Stimulated activated naive B cell treated with anti-CD40 and anti-IgM and Interleukin-4, amounts not matched to agents 10 μg/mL and 1 μg/mL and 100 μg/mL, for 72 hours (primary cell): ENCODE results near the gene TULP1.

Experiments
- ATAC-seq, 2 donors: fragments of 150-1000 bp; cut with Tn5 transposase; replicated peaks; 2 replicates each; pipeline ENCODE4 v1.10.0; 2021; ENCODE audit warnings: moderate library complexity in 1 of 2
- DNase-seq: peaks from one replicate; pipeline ENCODE4 v3.0.0; 2021
- H3K27ac Mint-ChIP-seq: one replicate; pipeline ENCODE4 v1.8.0; 2022; ENCODE audit warnings: mild to moderate bottlenecking, mixed read lengths
- H3K27me3 Mint-ChIP-seq, 2 donors: one replicate each; pipeline ENCODE4 v1.8.0; 2022; ENCODE audit warnings: mixed read lengths in 2 of 2
- H3K36me3 Mint-ChIP-seq, 2 donors: one replicate each; pipeline ENCODE4 v1.8.0; 2022; ENCODE audit warnings: mixed read lengths in 2 of 2, mild to moderate bottlenecking in 1 of 2
- H3K4me1 Mint-ChIP-seq, 2 donors: one replicate each; pipeline ENCODE4 v1.8.0; 2022; ENCODE audit warnings: mixed read lengths in 2 of 2, mild to moderate bottlenecking in 1 of 2
- H3K4me3 Mint-ChIP-seq, 2 donors: one replicate each; pipeline ENCODE4 v1.8.0; 2022; ENCODE audit warnings: mild to moderate bottlenecking in 2 of 2, mixed read lengths in 2 of 2, moderate library complexity in 1 of 2
- H3K9me3 Mint-ChIP-seq, 2 donors: one replicate each; pipeline ENCODE4 v1.8.0; 2022; ENCODE audit warnings: mixed read lengths in 2 of 2, mild to moderate bottlenecking in 1 of 2

TULP1 gene

DNA sequence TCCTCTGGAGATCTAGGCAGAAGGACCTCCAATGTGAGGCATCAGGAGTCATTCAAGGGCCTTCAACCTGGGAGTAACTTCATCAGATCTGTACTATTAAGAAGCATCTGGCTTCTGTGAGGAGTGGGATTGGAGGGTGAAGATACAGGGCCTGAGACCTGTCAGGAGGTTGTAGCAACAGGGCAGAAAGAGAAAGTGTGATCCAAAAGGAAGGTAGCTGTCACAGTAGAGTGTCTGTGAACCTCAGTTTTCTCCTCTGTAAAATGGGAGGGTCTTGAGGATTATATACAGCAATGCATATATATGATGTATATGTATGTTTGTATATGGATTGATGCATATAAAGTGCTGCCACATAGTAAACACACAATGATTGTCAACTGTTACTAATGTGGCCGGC lies 47.0 kb downstream of the TULP1 start:
- Mint-ChIP-seq H3K4me3 (no peak overlapping the region), H3K4me1 (peaks cover 17 to 32% of the 10 kb centered on the region in 2 donors), H3K36me3 (peaks cover 42 to 58% of the 10 kb centered on the region in 2 donors), H3K9me3 (no peaks in the 10 kb centered on the region), H3K27ac (no peak overlapping the region), H3K27me3 (no peaks in the 10 kb centered on the region)
- no peak for DNase-seq
- ATAC-seq, result no peak

DNA sequence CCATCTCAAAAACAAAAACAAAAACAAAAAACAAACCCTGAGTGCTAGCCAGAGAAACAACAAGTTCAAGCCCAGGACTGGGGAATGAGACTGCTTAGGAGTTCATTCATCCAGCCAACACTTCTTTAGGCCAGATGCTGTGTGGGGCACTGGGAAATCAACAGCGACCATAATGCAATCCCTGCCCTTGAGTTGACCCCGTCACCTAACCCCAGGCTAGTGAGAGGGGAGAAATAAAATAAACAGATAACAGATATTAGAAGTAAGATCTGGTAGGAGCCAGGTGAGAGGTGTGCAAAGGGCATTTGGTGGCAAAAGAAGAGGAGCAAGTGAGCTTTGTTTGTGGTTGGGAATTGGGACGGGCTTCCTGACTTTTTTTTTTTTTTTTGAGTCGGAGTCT lies 49.4 kb downstream of the TULP1 start:
- Mint-ChIP-seq H3K9me3 (no peaks in the 10 kb centered on the region), H3K27ac (no peak overlapping the region), H3K4me3 (no peak overlapping the region), H3K36me3 (peaks cover 30 to 51% of the 10 kb centered on the region in 2 donors), H3K27me3 (no peaks in the 10 kb centered on the region), H3K4me1 (peaks cover 9 to 15% of the 10 kb centered on the region in 2 donors)
- DNase-seq (no peak), ATAC-seq (no peak)

DNA sequence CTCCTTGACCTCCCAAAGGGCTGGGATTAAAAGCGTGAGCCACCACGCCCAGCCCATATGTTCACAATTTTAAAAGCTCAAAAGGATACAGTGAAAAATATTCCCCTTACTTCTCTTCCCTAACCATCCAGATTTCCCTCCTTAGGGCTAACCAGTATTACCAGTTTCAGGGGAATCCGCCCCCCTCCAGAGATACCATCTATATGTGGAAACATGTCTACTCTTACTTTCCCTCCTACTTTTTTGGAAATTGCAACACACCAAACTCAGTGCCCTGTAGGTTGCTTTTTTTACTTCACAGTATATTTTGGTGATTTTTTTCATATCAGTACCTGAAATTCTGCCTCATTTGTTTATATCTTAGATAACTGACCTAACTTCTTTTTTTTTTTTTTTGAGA lies 51.4 kb downstream of the TULP1 start:
- ATAC-seq (no peak), DNase-seq (no peak)
- H3K9me3 Mint-ChIP-seq, result no peaks in the 10 kb centered on the region
- H3K27me3 Mint-ChIP-seq, result no peaks in the 10 kb centered on the region
- no peak overlapping the region for H3K27ac Mint-ChIP-seq
- H3K4me3 Mint-ChIP-seq, result no peak overlapping the region
- peaks cover 11 to 13% of the 10 kb centered on the region in 2 donors for H3K4me1 Mint-ChIP-seq
- H3K36me3 Mint-ChIP-seq, result peaks cover 29 to 53% of the 10 kb centered on the region in 2 donors

DNA sequence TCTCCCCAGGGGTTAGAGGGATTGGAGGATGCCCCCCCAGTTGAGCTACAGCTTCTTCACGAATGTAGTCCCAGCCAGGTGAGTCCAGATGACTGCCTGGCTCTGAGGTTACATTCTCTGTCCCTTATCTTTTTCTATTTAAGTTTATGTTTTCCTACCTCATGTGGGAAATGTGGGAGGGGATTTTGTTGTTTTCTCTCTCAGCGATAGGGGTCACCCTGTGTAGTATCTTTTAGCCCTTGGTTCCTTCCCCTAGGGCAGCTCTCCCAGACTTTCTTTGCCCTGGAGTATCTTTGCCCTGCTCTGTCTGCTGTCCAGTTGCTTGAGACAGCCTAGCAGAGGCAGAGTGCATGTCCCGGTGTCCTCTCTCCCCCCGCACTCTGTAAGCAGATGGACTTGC lies 54.8 kb downstream of the TULP1 start:
- H3K4me3 Mint-ChIP-seq, result no peak overlapping the region
- no peaks in the 10 kb centered on the region for H3K9me3 Mint-ChIP-seq
- H3K27ac Mint-ChIP-seq, result no peak overlapping the region
- peaks cover 30 to 53% of the 10 kb centered on the region in 2 donors for H3K36me3 Mint-ChIP-seq
- DNase-seq (no peak), ATAC-seq (no peak)
- no peaks in the 10 kb centered on the region for H3K27me3 Mint-ChIP-seq
- peaks cover 14 to 30% of the 10 kb centered on the region in 2 donors for H3K4me1 Mint-ChIP-seq

DNA sequence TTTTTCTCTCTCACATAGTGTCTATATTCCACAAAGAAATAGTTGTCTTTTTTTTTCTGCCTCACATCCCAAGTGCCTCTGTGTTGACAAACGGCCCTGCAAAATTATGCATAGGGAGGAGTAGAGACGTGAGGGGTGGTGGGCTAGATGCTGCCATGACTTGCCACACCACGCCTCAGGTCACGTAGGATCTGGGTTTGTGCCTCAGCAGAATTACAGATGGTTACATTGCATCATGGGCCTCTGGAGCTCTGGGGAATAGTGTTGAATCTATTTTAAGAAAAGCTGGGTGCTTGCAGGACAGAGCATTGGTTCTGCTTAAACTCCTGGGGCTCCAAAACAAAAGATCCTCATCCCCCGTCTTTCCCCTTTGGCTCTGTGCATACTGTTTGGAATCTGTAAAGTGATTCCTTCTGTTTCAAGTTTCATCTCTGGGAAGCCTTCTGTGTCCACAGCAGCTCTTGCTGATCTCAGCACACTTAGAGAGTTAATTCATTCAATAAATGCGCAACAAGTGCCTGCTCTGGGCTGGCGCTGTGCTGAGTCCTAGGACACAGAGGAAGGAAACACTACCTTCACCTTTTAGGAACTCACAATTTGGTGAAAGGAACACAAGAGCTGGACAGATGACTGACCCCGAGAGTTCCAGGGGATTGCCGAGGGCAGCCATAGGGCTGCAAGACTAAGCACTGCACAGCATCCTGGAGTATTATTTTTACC lies 58.1 kb downstream of the TULP1 start:
- Mint-ChIP-seq H3K4me3 (peak overlapping the region in 1 of 2 donors; percentile 26), H3K4me1 (peaks cover 21 to 48% of the 10 kb centered on the region in 2 donors), H3K27me3 (no peaks in the 10 kb centered on the region), H3K9me3 (no peaks in the 10 kb centered on the region), H3K27ac (no peak overlapping the region), H3K36me3 (peaks cover 19 to 35% of the 10 kb centered on the region in 2 donors)
- DNase-seq (no peak), ATAC-seq (no peak)

DNA sequence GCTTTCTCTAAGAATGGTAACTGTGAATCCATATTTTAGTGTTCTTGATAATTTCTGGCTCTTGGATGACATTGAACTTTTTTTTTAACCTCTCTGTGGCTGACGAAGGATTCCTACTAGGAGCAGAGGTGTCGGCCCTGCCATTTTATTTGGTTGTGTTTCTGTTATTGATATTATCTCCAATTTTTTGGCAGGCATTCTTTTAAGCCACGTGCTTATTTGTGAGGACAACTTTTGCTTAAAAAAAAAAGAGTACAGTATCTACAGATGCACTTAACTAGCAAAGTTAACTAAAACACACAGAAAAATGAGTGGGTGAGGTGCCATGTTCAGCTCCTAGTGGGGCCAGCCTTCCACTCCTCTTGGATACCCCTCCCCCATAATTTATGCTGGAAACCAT lies 59.5 kb downstream of the TULP1 start:
- no peak for DNase-seq
- Mint-ChIP-seq H3K9me3 (no peaks in the 10 kb centered on the region), H3K36me3 (peaks cover 13 to 27% of the 10 kb centered on the region in 2 donors), H3K27ac (no peak overlapping the region), H3K27me3 (no peaks in the 10 kb centered on the region), H3K4me3 (peak overlapping the region; percentile 80 to 90), H3K4me1 (peaks cover 18 to 52% of the 10 kb centered on the region in 2 donors)
- no peak for ATAC-seq

DNA sequence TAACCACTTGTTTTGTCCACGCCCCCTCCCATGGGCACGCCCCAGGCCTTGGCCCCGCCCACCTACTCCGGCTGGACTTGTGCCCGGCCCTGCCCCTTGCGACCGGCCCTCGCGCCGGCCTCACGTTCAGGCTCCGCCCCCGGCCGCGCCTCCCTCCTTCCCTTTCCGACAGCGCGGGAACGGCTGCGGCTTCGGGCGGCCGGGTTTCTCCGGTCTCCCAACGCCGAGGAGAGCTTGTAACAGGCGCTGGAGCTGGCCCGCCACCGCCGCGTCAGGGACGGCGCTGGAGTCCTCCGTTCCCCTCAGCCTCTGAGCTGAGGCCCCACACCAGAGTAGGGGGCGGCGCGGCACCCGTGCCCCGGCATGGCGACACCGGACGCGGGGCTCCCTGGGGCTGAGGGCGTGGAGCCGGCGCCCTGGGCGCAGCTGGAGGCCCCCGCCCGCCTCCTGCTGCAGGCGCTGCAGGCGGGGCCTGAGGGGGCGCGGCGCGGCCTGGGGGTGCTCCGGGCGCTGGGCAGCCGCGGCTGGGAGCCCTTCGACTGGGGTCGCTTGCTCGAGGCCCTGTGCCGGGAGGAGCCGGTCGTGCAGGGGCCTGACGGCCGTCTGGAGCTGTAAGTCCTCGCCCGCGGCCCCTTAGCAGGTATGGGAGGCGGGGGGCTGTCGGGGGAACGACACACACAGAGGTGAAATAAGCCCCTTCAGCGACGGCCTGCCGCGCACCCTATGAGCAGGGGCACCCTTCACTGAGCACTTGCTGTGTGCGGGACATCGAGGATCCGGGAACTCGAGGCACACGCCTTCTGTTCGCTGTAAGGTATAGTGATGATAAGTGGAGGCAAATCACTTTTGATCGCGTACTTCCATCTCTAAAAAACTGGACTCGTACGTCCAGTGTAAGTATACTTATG lies 60.3 kb downstream of the TULP1 start, which contains the start of gene FANCE:
FANCE (plus strand) TSS at position 156 of the 908 bp plus-strand sequence; CDS start at position 364, 208 bp downstream.
- Mint-ChIP-seq H3K27me3 (no peaks in the 10 kb centered on the region), H3K4me1 (peaks cover 14 to 44% of the 10 kb centered on the region in 2 donors), H3K36me3 (peaks cover 10 to 19% of the 10 kb centered on the region in 2 donors), H3K9me3 (no peaks in the 10 kb centered on the region), H3K27ac (peak within 1 kb of the TSS; percentile 73), H3K4me3 (peak within 1 kb of the TSS; percentile 90 to 92)
- peak; percentile 89 for DNase-seq
- peak; percentile 86 to 92 for ATAC-seq

DNA sequence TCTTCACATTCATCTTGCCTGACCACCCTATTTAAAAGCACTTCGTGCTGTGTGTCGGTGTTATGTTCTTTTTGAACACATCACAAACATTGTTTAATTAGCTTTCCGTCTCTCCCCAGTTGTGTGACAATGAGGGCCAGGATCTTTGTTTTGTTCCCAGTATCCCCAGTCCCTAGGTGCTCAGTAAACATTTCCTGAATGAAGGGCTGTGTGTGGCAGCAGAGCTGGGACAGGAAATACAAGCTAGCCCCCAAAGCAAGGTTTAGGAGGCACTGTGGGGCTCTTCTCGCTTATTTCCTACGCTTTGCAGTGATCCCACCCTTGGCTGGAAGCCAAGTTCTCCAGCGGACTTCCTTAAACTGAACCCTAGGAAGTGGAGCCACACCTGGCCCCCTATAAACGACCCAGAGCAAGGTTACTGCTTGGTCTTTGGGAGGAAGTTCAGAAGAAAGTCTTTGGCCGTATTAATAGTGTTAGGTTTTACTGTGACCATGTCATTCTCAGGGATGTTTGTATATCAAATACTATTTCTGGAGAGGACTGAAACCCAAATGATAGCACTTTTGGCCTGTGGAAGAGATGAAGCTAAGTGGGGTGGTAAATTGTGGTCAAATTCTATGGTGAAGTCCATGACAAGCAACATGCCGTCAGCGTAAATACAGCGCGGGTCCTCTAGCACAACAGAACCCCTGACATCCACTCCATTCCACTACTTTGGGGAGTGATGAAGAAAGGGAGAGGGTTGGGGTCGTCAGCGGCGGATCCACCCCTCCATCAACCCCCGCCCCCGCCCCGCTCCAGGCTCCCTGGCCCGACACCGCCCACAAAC lies 61.1 kb downstream of the TULP1 start:
- Mint-ChIP-seq H3K36me3 (peaks cover 10 to 16% of the 10 kb centered on the region in 2 donors), H3K9me3 (no peaks in the 10 kb centered on the region), H3K27ac (peak overlapping the region; percentile 73)

DNA sequence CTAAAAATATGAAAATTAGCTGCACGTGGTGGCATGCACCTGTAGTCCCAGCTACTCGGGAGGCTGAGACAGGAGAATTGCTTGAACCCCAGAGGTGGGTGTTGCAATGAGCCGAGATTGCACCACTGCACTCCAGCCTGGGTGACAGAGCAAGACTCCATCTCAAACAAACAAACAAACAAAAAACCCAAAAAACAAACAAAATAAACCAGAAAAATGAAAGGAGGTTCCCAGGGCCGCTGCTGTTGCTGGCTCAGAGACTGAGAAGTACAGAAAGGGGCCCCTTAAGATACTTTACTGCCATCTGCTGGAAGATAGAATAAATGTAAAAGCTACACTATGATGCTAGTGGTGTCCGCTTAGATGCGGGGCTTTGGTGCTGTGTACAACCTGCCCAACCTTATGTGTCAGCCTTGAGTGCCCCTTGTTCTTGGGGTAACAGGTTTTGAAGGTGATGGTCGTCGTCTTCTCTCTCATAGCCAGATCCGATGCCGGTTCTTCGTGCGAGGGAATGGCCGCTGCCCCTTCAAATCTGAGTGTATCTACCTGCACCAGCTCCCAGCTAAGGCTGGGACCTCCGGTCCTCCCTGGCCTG lies 63.3 kb downstream of the TULP1 start:
- peak; percentile 75 to 76 for ATAC-seq
- H3K4me3 Mint-ChIP-seq, result no peak overlapping the region

More for the DNA sequence above, 61.1 kb downstream of the TULP1 start:
- DNase-seq (no peak), ATAC-seq (no peak)
- H3K27me3 Mint-ChIP-seq, result no peaks in the 10 kb centered on the region
- peak overlapping the region; percentile 90 to 92 for H3K4me3 Mint-ChIP-seq
- peaks cover 14 to 41% of the 10 kb centered on the region in 2 donors for H3K4me1 Mint-ChIP-seq

DNA sequence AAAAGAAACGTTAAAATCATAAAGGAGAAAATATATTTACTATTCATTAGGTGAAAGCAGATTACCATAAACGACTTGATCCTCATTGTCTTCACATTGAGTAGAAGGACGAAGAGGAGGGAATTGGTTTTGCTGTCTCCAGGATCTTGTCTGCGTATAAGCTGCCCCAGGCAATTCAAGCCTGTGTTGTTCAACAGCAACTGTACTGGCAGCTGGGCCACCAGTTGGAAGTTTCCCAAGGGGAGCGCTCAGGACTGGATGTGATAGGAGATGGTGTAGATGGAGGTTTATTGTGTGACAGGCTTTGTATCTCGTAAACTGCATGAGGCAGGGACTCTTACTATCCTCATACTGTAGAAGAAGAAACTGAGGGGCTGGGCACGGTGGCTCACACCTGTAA lies 64.5 kb downstream of the TULP1 start:
- peaks cover 11 to 26% of the 10 kb centered on the region in 2 donors for H3K4me1 Mint-ChIP-seq
- no peak for DNase-seq
- H3K27ac Mint-ChIP-seq, result no peak overlapping the region
- no peaks in the 10 kb centered on the region for H3K36me3 Mint-ChIP-seq
- H3K4me3 Mint-ChIP-seq, result no peak overlapping the region
- no peak for ATAC-seq
- H3K9me3 Mint-ChIP-seq, result no peaks in the 10 kb centered on the region
- H3K27me3 Mint-ChIP-seq, result no peaks in the 10 kb centered on the region

More for the DNA sequence above, 63.3 kb downstream of the TULP1 start:
- H3K27ac Mint-ChIP-seq, result no peak overlapping the region
- peaks cover 14 to 38% of the 10 kb centered on the region in 2 donors for H3K4me1 Mint-ChIP-seq
- no peaks in the 10 kb centered on the region for H3K27me3 Mint-ChIP-seq
- peaks cover 0 to 3% of the 10 kb centered on the region in 2 donors for H3K36me3 Mint-ChIP-seq
- no peaks in the 10 kb centered on the region for H3K9me3 Mint-ChIP-seq
- DNase-seq, result no peak
